Endothelial cell of umbilical vein (primary cell): ENCODE data around the gene TOP3B. TPM values are rescaled to one million over a fixed set of nuclear protein-coding genes. Genes with fewer than 3 reads are reported as not detected.

ENCODE experiments used
- BruUV-seq: library from RNA; stranded (reverse); fragments of 400-500 nt; replicated peaks from 2 replicates; lab custom pipeline; 2021; lab: Mats Ljungman, UMichigan
- CTCF ChIA-PET: fragments of 300-600, 350-600 bp; sonication (Branson Sonifier 250); formaldehyde crosslinking; loops from one replicate; lab custom pipeline; 2021; ENCODE audit warnings: antibody characterized with exemption, inconsistent platforms; lab: Charles Lee
- POLR2A ChIA-PET: fragments of 300-600, 350-600 bp; sonication (Branson Sonifier 250); formaldehyde crosslinking; loops from one replicate; lab custom pipeline; 2021; ENCODE audit warnings: antibody characterized with exemption, inconsistent platforms; lab: Charles Lee
- DNase-seq: peaks from one replicate; pipeline ENCODE4 v3.0.0-alpha.2; 2011; ENCODE audit warnings: low read depth, low spot score
- FAIRE-seq: peaks from 2 replicates; lab custom pipeline; 2011; peaks lifted over from hg19 to GRCh38; lab: Jason Lieb, UNC
- H2AFZ ChIP-seq: 2 replicates; pipeline ENCODE4 v1.6.0; 2012; ENCODE audit warnings: low read depth, low read length, control low read depth, inconsistent platforms
- H3K27ac ChIP-seq: 2 replicates; pipeline ENCODE4 v1.5.1; 2011; ENCODE audit warnings: low read depth, mild to moderate bottlenecking, control low read depth, low read length, moderate library complexity; ENCODE audit not compliant: insufficient read depth
- H3K27me3 ChIP-seq, 2 experiments: 2 replicates each; pipeline versions ENCODE4 v1.6.0 to v1.6.1; 2011; ENCODE audit warnings: low read length in 2 of 2, mixed read lengths in 1 of 2; ENCODE audit not compliant: control insufficient read depth in 2 of 2, insufficient read depth in 2 of 2
- H3K36me3 ChIP-seq, 2 experiments: 2 replicates in 1 of 2; 3 replicates in 1 of 2; pipeline ENCODE4 v1.5.1; 2011; ENCODE audit warnings: low read length in 2 of 2, mild to moderate bottlenecking in 1 of 2, moderate library complexity in 1 of 2; ENCODE audit not compliant: control insufficient read depth in 2 of 2, insufficient read depth in 2 of 2; ENCODE audit errors: extremely low read depth in 1 of 2
- H3K4me1 ChIP-seq: 3 replicates; pipeline ENCODE4 v1.5.1; 2011; ENCODE audit warnings: mild to moderate bottlenecking, low read length; ENCODE audit not compliant: control insufficient read depth, insufficient read depth; ENCODE audit errors: extremely low read depth
- H3K4me2 ChIP-seq: 2 replicates; pipeline ENCODE4 v1.6.1; 2011; ENCODE audit warnings: low read length, control low read depth, mixed read lengths; ENCODE audit not compliant: insufficient read depth
- H3K4me3 ChIP-seq, 3 experiments: fragments of 200-600 bp in 1 of 3; sonication (generic), shearing (Covaris generic) in 1 of 3; replicated peaks in 1 of 3; 2 replicates each; pipeline ENCODE4 v1.5.1; 2011 to 2016; ENCODE audit warnings: control low read depth in 3 of 3, low read length in 3 of 3, mild to moderate bottlenecking in 2 of 3, inconsistent platforms in 1 of 3, low read depth in 1 of 3, moderate library complexity in 1 of 3; ENCODE audit not compliant: insufficient read depth in 1 of 3
- H3K79me2 ChIP-seq: 2 replicates; pipeline ENCODE4 v1.6.0; 2012; ENCODE audit warnings: low read length, inconsistent platforms; ENCODE audit not compliant: control insufficient read depth, insufficient read depth
- H3K9ac ChIP-seq: replicated peaks from 2 replicates; pipeline ENCODE3; 2011; ENCODE audit warnings: low read length, control low read depth; ENCODE audit not compliant: insufficient read depth; ENCODE audit errors: extremely low read depth
- H3K9me1 ChIP-seq: replicated peaks from 3 replicates; pipeline ENCODE4 v1.6.0; 2011; ENCODE audit warnings: mild to moderate bottlenecking, low read length; ENCODE audit not compliant: control insufficient read depth, insufficient read depth; ENCODE audit errors: extremely low read depth
- H3K9me3 ChIP-seq: replicated peaks from 2 replicates; pipeline ENCODE4 v1.5.1; 2012; ENCODE audit warnings: low read length, inconsistent platforms; ENCODE audit not compliant: control insufficient read depth, insufficient read depth
- H4K20me1 ChIP-seq: replicated peaks from 2 replicates; pipeline ENCODE3; 2011; ENCODE audit warnings: mild to moderate bottlenecking, low read length; ENCODE audit not compliant: control insufficient read depth, insufficient read depth; ENCODE audit errors: extremely low read depth
- CTCF ChIP-seq, 2 donors: IDR thresholded peaks; 1 replicate in 1 of 2; 2 replicates in 1 of 2; pipeline ENCODE4 v1.5.1; 2011; ENCODE audit warnings: low read length in 2 of 2, mild to moderate bottlenecking in 2 of 2, moderate library complexity in 2 of 2, control low read depth in 1 of 2, inconsistent platforms in 1 of 2, low read depth in 1 of 2; ENCODE audit not compliant: insufficient read depth in 1 of 2; ENCODE audit errors: extremely low read depth in 1 of 2
- EZH2 ChIP-seq: IDR thresholded peaks from 2 replicates; pipeline ENCODE4 v1.6.1; 2012; ENCODE audit warnings: borderline replicate concordance, low read depth, mild to moderate bottlenecking, moderate library complexity, low read length, inconsistent platforms; ENCODE audit not compliant: severe bottlenecking
- FOS ChIP-seq: IDR thresholded peaks from 2 replicates; pipeline ENCODE4 v1.6.1; 2011; ENCODE audit warnings: mild to moderate bottlenecking, low read length, moderate library complexity, borderline replicate concordance; ENCODE audit not compliant: insufficient read depth
- GATA2 ChIP-seq: IDR thresholded peaks from 2 replicates; pipeline ENCODE4 v1.7.0; 2011; ENCODE audit warnings: low read depth, mild to moderate bottlenecking, moderate library complexity, mixed read lengths, low read length; ENCODE audit not compliant: insufficient read length, insufficient read depth
- JUN ChIP-seq: IDR thresholded peaks from 2 replicates; pipeline ENCODE4 v1.6.1; 2011; ENCODE audit warnings: borderline replicate concordance, low read depth; ENCODE audit not compliant: insufficient read length, insufficient read depth
- MAX ChIP-seq: IDR thresholded peaks from 2 replicates; pipeline ENCODE4 v1.6.1; 2011; ENCODE audit not compliant: insufficient read depth, insufficient read length
- MYC ChIP-seq: IDR thresholded peaks from one replicate; pipeline ENCODE4 v1.6.1; 2011; ENCODE audit warnings: mild to moderate bottlenecking, low read depth, low read length
- POLR2A ChIP-seq: IDR thresholded peaks from 2 replicates; pipeline ENCODE4 v1.6.1; 2012; ENCODE audit warnings: low read depth, mild to moderate bottlenecking, control low read depth, low read length
- POLR2AphosphoS5 ChIP-seq: IDR thresholded peaks from 2 replicates; pipeline ENCODE4 v1.6.1; 2012; ENCODE audit warnings: low read depth, mild to moderate bottlenecking, control low read depth, low read length, moderate library complexity; ENCODE audit not compliant: insufficient read depth
- dilution Hi-C: fragments of 300-500 bp; cut with MboI; formaldehyde crosslinking; loops from one replicate; pipeline ENCODE4 v1.15.0; 2019; ENCODE audit warnings: low sequenced_read_pairs; ENCODE audit not compliant: extremely low pct_ligation_motif_present
- intact Hi-C: fragments of 100-400 bp; cut with micrococcal nuclease; formaldehyde crosslinking; loops from one replicate; pipeline ENCODE4 v1.10.0; 2022
- polyA plus RNA-seq, 4 experiments: library from polyadenylated mRNA; depleted of rRNA in 3 of 4; stranded (reverse) in 3 of 4; unstranded in 1 of 4; fragments of >200 nt; gene quantifications; 2 replicates each; pipeline versions ENCODE4 v1.2.1 to v1.2.3, GENCODE V29; 2011 to 2012; ENCODE audit warnings: missing spikeins in 1 of 4
- total RNA-seq: library from RNA; stranded (reverse); gene quantifications from 2 replicates; pipeline ENCODE4 v1.2.3, GENCODE V29; 2021

The TOP3B gene
- total and polyA plus RNA-seq, 2 donors (not counting 3 experiments of a cell fraction or from before 2014, with no cell fraction given), result 25.2 to 56.5 TPM

- no peak overlapping the region for H3K9ac ChIP-seq
- no peak overlapping the region for H3K27ac ChIP-seq
- ChIA-PET POLR2A (no interaction called here), CTCF (interaction anchor here (1.4 to 3.3 kb wide), 2 partner anchors 9 to 11 kb away, joined by 5 to 15 read pairs; partner anchors contain the start of gene PPM1F)
- H3K79me2 ChIP-seq, result no peaks in the 10 kb centered on the region
- no peaks in the 10 kb centered on the region for H3K27me3 ChIP-seq
- no peaks in the 10 kb centered on the region for H3K9me1 ChIP-seq
- no peaks in the 10 kb centered on the region for H3K4me1 ChIP-seq
- no peak for FAIRE-seq
- BruUV-seq, result no TSS peak
- dilution Hi-C loops (no loop called here), intact Hi-C loops (no loop called here)
- H4K20me1 ChIP-seq, result no peaks in the 10 kb centered on the region
- no peaks in the 10 kb centered on the region for H3K9me3 ChIP-seq
- H2AFZ ChIP-seq, result no peak overlapping the region
- H3K4me2 ChIP-seq, result no peak overlapping the region
- DNase-seq, result no peak
- peaks cover 8 to 38% of the 10 kb centered on the region in 2 experiments for H3K36me3 ChIP-seq
- no peak overlapping the region for H3K4me3 ChIP-seq
- TF ChIP-seq EZH2, result no peak
- no peak for TF ChIP-seq MYC
- no peak for TF ChIP-seq MAX
- TF ChIP-seq CTCF (IDR thresholded peaks at IDR 0.05; ENCODE audit: extremely low read depth in 1 of 2, insufficient read depth in 1 of 2, low read depth in 1 of 2, low read length in 2 of 2), result no peak
- TF ChIP-seq JUN, result no peak
- no peak for TF ChIP-seq FOS
- no peak for TF ChIP-seq POLR2AphosphoS5
- TF ChIP-seq GATA2, result no peak
- TF ChIP-seq POLR2A, result no peak
These were observed 21.3 kb downstream of the TOP3B start for GRCh38 chr22:21961127-21961867.
